Right ventricle myocardium superior (tissue), 1 donor: ENCODE results near the gene SPAG4. TPM values are rescaled to one million over a fixed set of nuclear protein-coding genes. Genes with fewer than 3 reads are reported as not detected.
A peak's percentile ranks its signal among the peaks of the same experiment; 100 is the strongest.

Experiments used
- ATAC-seq: fragments of 200-7000 bp; cut with Tn5 transposase; one replicate; pipeline ENCODE4 v1.9.1; 2020; ENCODE audit warnings: mild to moderate bottlenecking; ENCODE audit not compliant: poor library complexity
- DNase-seq: peaks from one replicate; pipeline ENCODE4 v3.0.0-alpha.2; 2020
- intact Hi-C: fragments of 100-400 bp; cut with DNase I; formaldehyde crosslinking; loops from one replicate; pipeline ENCODE4 v1.11.2; 2022
- long read RNA-seq: library from polyadenylated mRNA; unstranded; transcript quantifications from one replicate; pipeline ENCODE4 v2.0.0, GENCODE V29; 2021
- total RNA-seq: library from RNA; stranded (reverse); fragmentation: NEBNext Ultra II Directional; extraction: Animal tissue kit (Norgen Biotek cat#: 25700); gene quantifications from one replicate; pipeline ENCODE4 v1.2.1, GENCODE V29; 2021
- donor health status: DM: no; HTN: yes; CAD: no; lungs with severe emphysema.

Gene SPAG4, protein sequence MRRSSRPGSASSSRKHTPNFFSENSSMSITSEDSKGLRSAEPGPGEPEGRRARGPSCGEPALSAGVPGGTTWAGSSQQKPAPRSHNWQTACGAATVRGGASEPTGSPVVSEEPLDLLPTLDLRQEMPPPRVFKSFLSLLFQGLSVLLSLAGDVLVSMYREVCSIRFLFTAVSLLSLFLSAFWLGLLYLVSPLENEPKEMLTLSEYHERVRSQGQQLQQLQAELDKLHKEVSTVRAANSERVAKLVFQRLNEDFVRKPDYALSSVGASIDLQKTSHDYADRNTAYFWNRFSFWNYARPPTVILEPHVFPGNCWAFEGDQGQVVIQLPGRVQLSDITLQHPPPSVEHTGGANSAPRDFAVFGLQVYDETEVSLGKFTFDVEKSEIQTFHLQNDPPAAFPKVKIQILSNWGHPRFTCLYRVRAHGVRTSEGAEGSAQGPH
- 2.3 TPM for total RNA-seq
- long read RNA-seq, partial matches to known transcripts = 2 of 2 reads
- long read RNA-seq, other reads (novel, unspliced or antisense) = 0 of 2 reads

DNA sequence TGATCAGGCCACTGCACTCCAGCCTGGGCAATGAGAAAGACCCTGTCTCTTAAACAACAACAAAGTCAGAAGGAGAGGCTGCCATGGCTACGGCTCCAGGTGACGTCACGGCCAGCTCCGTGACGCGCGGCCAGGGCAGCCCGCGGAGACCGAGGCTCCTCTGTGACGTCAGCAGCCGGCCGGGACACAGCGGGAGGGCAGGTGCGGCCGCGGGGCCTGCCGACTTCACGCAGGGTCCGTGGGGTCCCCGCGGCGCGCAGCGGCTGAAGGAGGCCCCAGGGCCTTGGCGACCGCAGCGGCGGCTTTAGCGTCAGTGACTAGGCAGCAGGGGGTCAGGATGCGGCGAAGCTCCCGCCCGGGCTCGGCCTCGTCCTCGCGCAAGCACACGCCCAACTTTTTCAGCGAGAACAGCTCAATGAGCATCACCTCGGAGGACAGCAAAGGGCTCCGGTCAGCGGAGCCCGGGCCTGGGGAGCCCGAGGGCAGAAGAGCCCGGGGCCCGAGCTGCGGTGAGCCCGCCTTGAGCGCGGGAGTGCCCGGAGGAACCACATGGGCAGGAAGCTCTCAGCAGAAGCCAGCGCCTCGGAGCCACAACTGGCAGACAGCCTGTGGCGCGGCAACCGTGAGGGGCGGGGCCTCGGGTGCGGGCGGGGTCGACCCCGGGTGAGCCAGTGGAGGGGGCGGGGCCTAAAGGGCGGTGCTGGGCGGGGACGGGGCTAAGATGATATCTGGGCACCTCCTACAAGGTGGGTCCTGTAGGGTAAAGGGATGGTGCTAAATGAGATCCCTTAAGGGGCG lies at the start of gene SPAG4:
Gene SPAG4 (plus strand): TSS at position 163 of the 798 bp plus-strand sequence. CDS start 175 bp downstream, at position 338.
- intact Hi-C loops = loop anchor here (5.0 kb wide), 1 partner anchor 46 kb away; the partner anchor contains the start of genes CPNE1 and RBM12
- DNase-seq = peak; percentile 99
- ATAC-seq = peak; percentile 88

DNA sequence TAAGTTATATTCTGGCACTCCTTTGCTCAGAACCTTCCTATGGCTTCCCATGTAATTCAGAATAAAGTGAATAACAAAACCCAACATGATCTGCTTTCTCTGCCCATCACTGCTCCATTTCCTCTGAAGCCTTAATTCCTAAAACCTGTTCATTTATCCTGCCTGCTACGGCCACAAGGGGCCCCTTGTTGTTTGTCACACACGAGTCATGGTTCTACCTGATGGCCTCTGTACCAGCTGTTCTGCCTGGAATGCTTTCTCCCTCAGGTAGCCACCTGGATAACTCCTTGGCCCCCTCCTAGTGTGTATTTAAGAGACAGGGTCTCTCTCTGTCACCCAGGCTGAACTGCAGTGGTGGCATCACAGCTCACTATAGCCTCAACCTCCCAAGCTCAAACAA lies 47.0 kb upstream of the SPAG4 start:
- intact Hi-C loops = no loop called here
- no peak for DNase-seq

DNA sequence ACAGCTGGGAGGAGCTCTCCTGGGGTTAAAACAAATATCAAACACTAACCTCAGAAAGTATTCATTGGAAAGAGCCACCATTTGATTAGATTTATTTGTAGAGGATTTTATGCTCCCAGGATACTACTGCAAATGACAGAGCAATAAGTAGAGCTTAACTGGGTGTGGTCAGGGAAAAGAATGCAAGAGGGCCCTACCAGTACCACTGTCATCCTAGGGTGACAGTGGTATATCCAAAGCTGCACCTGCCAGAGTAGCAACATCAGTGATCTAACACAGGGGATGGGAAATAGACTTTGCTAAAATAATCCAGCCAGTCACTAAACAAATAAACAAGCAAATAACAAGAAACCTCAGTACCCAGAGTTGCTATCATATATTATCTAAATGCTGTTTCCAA lies 44.1 kb upstream of the SPAG4 start:
- ATAC-seq (no peak), DNase-seq (no peak)
- intact Hi-C loops = no loop called here

More for the DNA sequence above, 47.0 kb upstream of the SPAG4 start:
- ATAC-seq = no peak

DNA sequence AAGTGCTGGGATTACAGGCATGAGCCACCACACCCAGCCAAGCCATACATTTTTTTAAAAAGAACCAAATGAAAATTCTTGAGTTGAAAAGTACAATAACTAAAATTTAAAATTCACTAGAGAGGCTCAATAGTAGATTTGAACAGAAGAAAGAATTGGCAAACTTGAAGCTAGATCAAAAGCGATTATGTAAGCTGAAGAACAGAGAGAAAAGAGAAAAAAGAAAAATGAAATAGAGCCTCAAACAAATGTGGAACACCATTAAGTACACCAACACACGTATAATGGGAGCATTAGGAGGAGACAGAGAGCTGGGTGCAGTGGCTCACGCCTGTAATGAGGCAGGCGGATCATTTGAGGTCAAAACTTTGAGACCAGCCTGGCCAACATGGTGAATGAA lies 42.8 kb upstream of the SPAG4 start:
- no peak for ATAC-seq
- intact Hi-C loops = no loop called here

DNA sequence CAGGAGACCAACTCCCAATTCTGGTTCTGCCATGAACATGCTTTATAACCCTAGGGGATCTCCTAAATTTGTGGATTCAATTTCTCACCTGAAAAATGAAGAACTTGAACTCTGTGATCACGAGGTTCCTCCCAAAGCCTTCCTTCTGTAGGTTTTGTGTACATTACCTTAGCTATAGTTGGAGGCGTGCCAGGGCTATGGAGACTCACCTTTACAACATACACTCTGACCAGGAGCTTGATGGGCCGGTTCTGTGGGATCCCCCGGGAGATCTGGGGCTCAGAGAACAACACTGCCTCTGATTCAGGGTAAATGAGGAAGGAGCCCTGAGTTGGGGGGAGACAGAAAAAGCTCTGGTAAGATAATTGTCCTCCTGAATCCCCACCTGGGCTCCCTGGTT lies 39.7 kb upstream of the SPAG4 start:
- DNase-seq (no peak), ATAC-seq (no peak)
- intact Hi-C loops = no loop called here

More for the DNA sequence above, 42.8 kb upstream of the SPAG4 start:
- DNase-seq = no peak

DNA sequence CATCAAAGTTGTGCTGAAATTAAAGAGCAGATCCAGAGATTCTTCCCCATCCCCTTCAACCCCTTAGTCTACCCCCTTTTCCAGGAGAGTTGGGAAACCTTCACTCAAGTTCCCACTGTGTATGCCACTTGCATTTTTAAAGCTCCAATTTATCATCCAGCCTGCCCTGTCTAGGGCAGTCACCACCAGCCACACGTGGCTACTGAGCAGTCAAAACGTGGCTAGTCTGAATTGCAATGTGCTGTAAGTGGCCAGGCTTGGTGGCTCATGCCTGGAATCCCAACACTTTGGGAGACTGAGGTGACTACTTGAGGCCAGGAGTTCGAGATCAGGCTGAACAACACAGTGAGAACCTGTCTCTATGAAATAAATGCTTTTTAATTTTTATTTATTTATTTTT lies 38.8 kb upstream of the SPAG4 start:
- intact Hi-C loops = no loop called here
- DNase-seq (no peak), ATAC-seq (no peak)

DNA sequence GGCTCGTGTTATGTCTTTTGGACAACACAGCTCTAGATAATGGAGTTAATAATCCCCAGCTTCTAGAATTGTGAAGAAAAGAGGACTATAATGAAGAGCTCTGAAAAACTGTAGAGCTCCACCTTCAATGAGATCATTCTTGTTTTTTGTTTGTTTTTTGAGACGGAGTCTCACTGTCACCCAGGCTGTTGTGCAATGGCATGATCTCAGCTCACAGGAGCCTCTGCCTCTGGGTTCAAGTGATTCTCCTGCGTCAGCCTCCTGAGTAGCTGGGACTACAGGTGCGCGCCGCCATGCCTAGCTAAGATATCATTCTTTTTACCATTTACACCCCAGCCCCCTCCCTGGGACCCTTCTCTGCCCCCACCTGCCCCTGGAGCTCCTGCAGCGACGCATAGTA lies 37.2 kb upstream of the SPAG4 start:
- intact Hi-C loops = no loop called here
- no peak for ATAC-seq
- no peak for DNase-seq

DNA sequence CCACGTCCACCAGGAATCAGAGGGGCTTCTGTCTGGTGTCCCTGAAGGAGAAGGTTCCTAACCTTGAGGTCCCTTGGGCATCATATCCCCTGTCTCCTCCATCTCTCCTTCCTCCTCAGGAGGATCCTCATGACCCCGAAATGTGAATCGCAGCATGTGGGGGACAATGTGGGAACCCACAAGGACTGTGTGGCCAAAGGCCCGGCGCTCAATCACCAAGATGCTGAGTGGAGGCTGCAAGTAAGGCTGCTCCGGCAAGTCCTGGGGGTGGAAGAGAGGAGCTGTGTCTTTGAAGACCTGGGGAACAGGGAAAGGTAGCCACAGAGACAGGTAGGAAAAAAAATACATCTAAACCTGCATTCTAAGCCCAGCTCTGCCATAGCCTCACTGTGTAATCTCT lies 36.4 kb upstream of the SPAG4 start:
- ATAC-seq (no peak), DNase-seq (no peak)
- intact Hi-C loops = no loop called here

DNA sequence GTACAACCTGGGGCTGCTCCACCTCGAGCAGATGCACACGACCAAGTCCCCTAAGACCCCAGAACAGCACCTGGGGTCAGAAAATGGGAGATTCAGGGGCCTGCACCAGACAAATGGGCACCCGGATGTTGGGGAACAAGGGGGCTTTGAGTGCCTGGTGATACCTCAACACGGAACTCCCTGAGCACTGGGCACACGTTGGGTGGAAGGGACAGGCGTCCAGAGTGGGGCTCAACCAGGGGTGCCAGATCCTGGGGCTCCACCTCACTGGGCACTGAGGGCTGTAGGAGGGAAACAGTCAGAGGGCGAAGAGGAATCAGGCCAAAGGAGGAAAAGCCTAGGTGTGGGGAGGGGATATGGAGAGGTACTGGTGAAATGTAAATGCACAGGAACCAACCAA lies 33.5 kb upstream of the SPAG4 start:
- ATAC-seq (no peak), DNase-seq (no peak)
- intact Hi-C loops = no loop called here

DNA sequence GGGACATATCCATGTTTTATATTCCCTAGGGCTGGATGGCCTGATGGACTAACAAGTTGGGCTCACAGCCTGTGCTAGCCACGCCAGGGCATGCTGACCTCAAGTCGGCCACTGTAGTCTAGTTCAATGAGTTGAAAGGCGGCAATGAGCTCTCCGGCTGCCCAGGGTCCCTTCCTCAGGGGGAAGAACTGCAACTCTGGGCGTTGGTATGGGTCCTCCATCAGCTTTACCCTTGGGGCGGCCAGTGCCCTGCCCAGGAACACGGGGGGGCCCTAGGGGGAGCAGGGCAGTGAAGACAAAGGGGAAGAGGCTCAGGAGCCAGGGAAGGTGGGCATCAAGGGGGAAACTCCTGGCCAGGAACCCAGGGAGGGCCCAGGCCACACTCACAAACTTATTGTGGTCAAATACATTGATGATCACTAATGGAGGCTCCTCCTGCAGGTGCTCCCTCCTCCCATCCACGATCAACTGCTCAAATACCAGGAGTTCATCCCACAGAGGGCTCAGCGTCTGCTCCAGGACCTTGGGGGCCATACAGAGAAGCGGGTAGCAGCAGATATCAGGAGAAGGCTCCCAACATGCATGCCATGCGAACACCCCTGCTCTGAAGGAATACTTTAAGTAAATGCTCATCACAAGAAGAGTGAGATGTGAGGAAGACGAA lies 32.8 kb upstream of the SPAG4 start:
- DNase-seq (no peak), ATAC-seq (no peak)
- intact Hi-C loops = no loop called here

DNA sequence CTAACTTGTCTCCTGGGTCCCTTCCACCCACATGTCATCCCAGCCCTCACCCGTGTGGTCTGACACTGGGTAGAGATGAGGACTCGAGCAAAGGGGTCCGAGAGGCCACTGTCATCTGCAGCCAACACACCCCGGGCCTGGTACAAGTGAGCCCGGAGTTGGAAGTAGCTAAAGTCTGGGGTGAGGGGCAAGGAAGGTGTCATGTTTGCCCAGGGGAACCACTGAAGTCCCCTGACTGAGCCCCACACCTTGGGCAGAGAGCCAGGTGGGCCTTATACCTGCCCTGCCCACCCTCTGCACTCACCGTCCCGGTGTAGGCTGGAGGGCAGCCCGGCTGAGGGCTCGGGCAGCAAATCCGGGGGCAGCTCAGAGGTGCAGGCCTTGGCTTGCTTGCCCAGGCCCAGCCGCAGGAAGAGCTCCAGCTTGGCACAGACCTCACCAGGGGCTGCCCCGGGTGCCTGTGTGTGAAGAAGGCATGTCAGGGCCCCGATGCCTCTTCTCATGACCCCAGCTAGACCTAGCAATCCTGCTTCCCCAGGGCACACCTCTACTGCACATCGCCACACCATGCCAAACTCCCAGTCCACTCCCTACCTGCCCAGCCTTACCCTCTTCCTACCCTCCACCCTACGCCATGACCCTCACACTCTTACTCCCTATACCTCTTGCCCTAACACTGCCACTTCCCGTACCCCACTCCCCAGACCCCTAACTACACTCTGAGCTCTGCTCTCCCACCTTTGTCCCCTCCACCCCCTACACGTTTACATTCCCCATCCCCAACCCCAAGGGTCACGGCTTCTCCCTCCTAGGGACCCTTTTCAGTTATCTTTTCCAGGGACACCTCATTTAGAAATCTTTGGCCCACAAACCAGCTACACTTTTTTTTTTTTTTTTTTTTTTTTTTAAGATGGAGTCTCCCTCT lies 31.7 kb upstream of the SPAG4 start:
- intact Hi-C loops = no loop called here
- DNase-seq = no peak
- no peak for ATAC-seq

DNA sequence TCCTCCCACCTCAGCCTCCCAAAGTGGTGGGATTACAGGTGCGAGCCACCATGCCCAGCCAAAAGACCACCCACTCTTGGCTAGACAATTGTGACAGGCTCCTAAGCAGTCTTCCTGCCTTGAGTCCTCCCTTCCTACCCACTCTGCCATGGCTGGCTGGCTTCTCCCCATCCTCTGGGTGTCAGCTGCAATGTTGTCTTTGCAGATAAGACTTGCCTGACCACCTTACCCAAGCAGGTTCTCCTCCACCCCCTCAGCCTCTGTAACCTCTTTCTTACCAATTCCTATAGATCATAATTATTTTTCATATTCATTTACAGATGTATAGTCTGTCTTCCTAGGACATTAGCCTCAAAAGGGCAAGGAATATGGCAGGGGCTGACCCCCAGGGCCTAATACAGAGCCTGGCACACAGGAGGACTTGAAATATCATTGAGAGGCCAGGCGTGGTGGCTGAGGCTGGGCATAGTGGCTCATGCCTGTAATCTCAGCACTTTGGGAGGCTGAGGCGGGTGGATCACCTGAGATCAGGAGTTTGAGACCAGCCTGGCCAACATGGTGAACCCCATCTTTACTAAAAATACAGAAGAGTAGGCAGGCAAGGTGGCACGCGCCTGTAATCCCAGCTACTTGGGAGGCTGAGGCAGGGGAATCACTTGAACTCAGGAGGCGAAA lies 28.7 kb upstream of the SPAG4 start:
- ATAC-seq (no peak), DNase-seq (no peak)
- intact Hi-C loops = no loop called here

DNA sequence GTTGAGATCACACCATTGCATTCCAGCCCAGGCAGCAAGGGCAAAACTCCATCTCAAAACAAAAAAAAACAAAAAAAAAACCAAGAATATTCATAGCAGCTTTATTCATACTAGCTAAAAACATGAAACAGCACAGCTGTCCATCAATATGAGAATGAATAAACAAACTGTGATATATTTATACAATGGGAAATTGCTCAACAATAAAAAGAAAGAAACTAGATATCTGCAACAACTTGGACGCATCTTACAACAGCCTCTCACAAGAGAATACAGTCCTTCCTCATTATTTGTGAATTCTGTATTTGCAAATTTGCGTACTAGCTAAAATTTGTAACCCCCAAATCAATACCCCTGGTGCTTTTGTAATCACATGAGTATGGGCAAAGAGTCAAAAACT lies 28.2 kb upstream of the SPAG4 start:
- ATAC-seq (no peak), DNase-seq (no peak)
- intact Hi-C loops = no loop called here

DNA sequence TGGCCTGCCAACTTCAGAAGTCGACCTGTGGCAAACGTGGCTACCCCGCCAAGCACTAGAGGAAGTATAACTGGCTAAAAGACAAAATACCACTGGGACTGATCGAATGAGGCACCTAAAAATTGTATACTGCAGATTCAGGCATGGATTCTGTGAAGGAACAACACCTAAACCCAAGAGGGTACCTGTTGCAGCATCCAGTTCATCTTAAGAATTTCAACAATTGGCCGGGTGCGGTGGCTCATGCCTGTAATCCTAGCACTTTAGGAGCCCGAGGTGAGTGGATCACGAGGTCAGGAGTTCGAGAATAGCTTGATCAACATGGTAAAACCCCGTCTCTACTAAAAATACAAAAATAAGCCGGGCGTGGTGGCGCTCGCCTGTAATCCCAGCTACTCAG lies 27.2 kb upstream of the SPAG4 start:
- intact Hi-C loops = no loop called here
- ATAC-seq = no peak
- no peak for DNase-seq

DNA sequence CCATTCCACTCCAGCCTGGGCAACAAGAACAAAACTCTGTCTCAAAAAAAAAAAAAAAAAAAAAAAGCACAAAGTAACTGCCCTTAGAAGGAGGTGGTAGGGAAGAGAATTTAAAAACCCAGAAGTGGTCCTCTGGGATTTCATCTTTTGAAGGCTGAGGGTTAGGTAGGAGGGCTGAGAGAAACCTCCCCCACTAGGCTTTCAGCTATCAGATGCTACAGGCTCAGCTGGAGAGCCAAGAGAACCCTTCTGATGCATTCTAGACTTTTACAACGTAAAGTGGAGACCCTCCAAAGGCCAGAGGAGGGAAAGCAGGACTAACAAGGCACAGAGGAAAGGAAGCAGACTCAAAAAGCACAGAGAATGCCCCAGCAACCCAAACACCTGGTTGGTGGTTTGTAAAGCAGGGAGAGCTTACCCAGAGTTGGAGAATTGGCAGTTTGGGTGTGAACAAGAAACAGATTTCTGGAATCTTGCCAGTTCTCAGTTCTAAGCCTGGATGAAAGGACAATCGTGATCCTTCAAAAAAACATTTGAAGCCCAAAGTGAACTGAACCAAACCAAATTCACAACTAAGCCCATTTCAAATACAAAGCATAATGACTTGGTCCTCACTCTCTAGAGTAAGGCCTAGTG lies 23.2 kb upstream of the SPAG4 start:
- intact Hi-C loops = no loop called here
- ATAC-seq (no peak), DNase-seq (no peak)

DNA sequence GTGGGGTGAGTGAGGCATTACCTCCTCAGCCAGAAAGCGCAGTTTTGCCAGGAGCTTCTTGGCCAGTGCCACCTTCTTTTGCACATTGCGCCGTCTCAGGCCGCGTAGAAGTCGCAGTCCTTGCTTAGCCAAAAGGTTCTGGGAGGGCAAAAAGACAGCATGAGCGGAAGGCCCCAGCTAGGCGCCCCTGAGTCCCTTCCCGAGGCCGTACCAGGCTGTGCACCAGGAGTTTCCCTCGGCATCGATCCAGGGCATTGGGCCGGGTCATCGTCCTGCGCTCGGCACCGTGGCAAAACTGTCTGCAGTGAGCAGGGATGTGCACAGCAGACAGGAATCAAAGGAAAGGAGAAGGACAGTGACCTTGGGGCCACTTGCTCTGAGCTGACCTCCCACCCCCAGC lies 20.2 kb upstream of the SPAG4 start:
- intact Hi-C loops = no loop called here
- ATAC-seq (no peak), DNase-seq (no peak)

DNA sequence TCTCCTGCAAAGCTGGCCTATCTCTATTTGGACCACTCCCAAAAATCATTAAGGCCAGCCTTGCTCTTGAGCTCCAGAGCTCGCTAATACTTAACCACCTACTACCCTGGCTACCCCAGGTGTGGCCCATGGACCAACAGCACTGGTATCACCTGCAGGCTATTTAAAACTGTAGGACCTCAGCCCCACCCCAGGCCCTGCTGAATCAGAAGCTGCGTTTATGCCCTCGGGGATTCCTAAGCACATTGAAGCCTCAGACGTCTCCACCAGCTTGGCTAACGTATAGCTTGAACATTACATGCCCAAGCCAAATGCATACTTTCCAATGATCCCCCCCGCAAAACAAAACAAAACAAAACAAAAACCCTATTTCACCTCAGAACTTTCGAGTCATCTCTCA lies 19.7 kb upstream of the SPAG4 start:
- no peak for ATAC-seq
- intact Hi-C loops = no loop called here
- DNase-seq = no peak
